Stomach (tissue), 4 donors: ENCODE data around the gene COLEC12.

Experiments used
- POLR2A ChIP-seq, 4 donors: fragments of 450-650 bp; IDR thresholded peaks; one replicate each; pipeline ENCODE4 v1.6.1; 2016; ENCODE audit warnings: antibody characterized with exemption in 4 of 4, control low read depth in 2 of 4, mild to moderate bottlenecking in 1 of 4, moderate library complexity in 1 of 4
- POLR2AphosphoS5 ChIP-seq, 3 donors: sonication (generic); formaldehyde crosslinking; IDR thresholded peaks; one replicate each; pipeline ENCODE4 v1.6.1; 2016; ENCODE audit warnings: antibody characterized with exemption in 3 of 3

- TF ChIP-seq POLR2A (IDR thresholded peaks at IDR 0.05) = no peak
- no peak for TF ChIP-seq POLR2AphosphoS5 (IDR thresholded peaks at IDR 0.05)
Measured at GRCh38 chr18:499776-500631, 497 bp downstream of the COLEC12 start.
